GM19468 (cell line): ENCODE data around the gene ZNF132.

Source experiments
- ATAC-seq: cut with Tn5 transposase; IDR thresholded peaks from one replicate; pipeline ENCODE4 v1.9.1; 2021; ENCODE audit warnings: mild to moderate bottlenecking, moderate library complexity, moderate number of reproducible peaks; ENCODE audit not compliant: unreplicated experiment; ENCODE audit errors: extremely low read depth

Gene ZNF132

GRCh38 chr19:58392945-58393724 is 46.8 kb downstream of the ZNF132 start:
- no peak for ATAC-seq

- ATAC-seq = no peak
These were observed 51.8 kb downstream of the ZNF132 start for GRCh38 chr19:58388175-58388526.

GRCh38 chr19:58387338-58388174 is 52.4 kb downstream of the ZNF132 start:
- ATAC-seq = no peak

- ATAC-seq = peak; percentile 83
These were observed 53.2 kb downstream of the ZNF132 start, which contains the start of gene RPS5 for GRCh38 chr19:58386576-58387337. Gene RPS5, plus strand, starts transcription at chr19:58387269. Its CDS starts 869 bp downstream, at chr19:58388138.

- ATAC-seq = no peak
These were observed 53.9 kb downstream of the ZNF132 start for GRCh38 chr19:58385891-58386575.

GRCh38 chr19:58385313-58385890 is 54.6 kb downstream of the ZNF132 start:
- no peak for ATAC-seq

- no peak for ATAC-seq
These were observed 56.9 kb downstream of the ZNF132 start for GRCh38 chr19:58382997-58383603.
